Fibroblast of skin of left biceps (primary cell): ENCODE measurements around the gene TSHZ2.

Source experiments
- DNase-seq, 2 experiments: peaks; one replicate each; pipeline ENCODE4 v3.0.0-alpha.2; 2013; ENCODE audit warnings: low read depth in 2 of 2

The TSHZ2 gene

DNA sequence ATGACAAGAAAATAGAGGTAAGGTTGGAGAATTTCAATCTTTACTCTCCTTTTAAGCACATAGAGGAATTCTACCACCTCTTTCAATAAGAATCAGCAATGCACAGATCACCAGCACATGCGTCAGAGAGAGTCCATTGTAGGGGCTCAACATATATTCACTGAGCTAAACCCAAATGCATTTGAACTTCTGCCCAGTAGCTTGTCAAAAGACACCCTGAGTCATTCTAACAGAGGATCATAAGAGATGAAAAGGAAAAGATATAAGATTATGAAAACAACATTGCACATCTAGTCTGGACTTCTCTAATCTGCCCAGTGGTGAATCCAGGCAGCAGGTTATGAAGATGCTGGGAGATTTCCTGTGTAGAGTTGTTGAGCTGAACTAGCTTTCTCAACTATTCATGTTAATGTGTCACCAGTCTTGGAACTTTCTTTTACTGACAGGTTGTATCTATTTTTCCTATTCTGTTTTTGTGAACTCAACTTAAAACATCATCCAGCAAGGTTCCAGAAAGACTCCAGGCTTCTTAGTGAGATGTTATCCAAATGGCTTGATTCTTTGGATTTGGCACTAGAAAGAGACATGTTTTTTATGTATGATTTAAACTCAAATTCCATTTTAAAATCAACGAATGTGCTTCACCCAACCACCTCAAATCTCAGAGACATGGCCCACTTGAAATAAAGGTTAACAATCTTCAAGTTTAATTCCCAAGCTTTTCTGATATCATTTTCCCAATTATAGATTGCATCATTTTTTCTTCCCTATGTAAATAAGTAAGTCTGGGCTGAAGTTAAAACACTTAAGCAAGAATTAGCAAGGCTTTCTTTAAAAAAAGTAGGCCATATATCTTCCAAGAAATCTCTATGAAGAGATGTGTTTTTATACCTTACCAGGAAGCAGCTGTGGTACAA, 89.3 kb downstream of the TSHZ2 start:
- no peak for DNase-seq

DNA sequence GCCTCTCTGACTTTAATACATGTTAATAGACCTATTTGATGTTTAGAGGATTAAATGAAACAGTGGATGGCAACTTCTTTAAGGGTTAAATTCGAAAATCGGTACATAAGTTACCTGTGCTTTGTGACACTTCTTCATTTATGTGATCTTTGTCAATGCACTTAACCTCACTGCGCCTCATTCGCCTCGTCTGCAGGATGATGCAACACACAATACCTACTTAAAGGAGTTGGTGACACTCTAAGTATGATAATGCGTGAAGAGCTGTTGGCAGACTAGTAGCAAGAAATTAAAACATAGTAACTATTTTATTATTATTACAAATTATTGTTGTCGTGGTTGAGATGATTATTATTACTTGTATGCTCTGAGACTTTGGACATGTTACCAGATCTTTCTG, 92.8 kb downstream of the TSHZ2 start:
- DNase-seq = no peak

DNA sequence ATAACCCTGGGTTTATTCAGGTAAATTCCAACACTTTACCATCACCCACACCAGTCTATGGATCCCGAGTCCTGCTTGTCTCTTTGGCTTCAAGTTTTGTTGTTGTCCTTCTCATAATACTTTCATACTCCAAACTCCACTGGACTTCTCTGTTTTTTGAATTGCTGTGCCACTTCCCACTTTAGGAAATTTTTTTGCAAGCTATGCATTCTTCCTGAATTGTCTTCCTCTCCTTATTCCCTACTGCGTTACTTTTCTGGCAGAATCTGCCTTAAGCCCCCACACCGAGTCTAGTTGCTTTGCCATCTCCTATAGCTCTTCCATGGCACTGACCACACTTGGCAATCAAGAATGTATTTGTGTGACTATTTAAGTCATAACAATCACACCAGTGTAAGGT, 96.1 kb downstream of the TSHZ2 start:
- DNase-seq = no peak

DNA sequence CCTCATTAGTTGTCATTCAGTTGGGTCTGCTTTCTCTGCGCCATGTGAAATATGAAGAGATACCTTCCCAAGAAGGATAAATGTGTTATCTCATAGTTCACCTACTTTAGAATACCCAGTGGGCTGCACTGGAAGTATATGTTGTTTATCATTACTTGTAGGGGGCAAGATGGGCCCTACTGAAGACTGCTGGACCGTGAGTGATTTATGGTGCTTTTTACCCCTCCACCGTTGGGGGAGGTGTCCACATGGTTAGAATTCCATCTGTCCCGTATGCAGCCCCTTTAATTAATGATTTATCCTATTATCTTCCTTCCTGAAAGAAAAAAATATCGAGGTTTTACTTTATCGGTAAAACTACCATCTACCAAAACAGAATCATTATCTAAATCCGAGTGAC, 97.0 kb downstream of the TSHZ2 start:
- DNase-seq = no peak

DNA sequence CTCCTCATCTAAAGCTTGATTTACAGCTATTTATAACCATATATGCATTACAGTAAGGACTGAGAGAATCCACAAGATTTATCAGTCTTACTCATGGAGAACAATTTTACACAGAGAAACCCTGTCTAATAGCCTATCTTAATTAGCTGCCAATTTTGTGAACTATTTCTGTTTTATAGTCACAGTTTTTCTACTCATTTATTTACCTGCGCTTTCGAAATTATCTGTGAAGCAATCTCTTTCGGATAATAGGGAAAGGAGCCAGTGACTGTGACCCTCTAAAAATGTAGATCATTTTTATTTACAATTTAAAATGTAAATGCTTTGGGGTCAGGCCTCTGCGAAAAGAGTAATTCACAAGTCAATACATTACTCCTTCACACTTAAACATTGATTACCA, 98.1 kb downstream of the TSHZ2 start:
- DNase-seq = no peak

DNA sequence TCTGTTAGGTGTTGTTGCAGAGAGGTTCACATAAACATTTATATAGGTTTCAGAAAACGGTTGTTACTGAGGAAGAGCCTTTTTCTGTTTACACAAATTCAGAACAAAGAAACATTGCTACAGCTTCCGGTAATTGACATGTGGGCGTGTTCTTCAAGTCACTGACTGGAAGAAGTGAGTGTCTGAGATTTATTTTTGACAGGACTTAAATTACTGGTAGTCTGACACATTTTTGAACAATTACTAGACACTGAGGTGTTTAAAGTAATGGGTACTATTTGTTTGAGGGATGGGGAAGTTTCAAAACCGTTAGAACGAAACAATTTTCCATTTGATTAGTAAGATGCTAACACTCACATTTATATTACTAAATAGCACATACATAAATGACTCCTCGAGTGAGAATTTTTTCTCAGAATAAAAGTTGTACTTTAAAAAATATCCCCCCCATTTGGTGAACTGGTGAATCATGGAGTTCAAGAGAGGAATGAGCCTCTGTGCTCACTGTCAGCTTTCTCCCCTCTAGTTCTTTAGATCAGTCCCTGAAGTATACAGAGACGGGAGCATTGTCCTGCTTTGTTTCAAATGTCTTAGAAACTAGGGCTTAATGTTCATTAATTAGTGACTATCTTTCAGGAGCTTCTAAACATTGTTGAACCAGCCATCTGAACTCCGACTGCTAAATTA, 98.7 kb downstream of the TSHZ2 start:
- DNase-seq = no peak

DNA sequence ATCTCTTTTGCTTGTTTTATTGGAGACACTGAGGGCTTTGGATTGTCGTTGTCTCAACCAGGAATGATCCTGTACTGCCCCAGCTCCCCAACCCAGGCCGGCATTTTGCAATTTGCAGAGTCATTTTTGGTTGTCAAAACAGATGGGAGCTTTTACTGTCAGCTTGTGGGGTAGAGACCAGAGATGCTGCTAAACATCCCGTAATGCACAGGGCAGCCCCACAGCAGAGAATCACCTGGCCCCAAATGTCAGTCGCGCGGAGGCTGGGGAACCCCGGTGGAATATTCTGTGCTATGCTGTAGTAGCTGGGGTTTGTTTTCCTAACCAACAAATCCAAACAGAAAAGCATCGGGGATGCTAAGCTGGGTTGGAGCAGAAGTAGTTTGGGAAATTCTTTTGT, 99.7 kb downstream of the TSHZ2 start:
- DNase-seq = no peak

DNA sequence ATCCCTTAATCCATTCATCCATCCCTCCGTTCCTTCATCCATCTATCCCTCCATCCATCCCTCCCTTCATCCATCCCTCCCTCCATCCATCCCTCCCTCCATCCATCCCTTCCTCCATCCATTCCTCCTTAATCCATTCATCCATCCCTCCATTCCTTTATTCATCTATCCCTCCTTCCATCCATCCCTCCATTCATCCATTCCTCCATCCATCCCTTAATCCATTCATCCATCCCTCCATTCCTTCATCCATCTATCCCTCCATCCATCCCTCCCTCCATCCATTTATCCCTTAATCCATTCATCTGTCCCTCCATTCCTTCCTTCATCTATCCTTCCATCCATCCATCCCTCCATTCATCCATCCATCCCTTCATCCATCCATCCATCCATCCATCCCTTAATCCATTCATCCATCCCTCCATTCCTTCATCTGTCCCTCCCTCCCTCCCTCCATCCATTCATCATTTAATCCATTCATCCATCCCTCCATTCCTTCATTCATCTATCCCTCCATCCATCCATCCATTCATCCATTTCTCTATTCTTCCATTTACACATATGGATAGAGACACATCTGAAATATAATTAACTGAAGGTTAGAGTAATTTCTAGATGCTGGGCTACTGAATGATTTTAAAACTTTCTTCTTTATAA, 100.9 kb downstream of the TSHZ2 start:
- DNase-seq = no peak

DNA sequence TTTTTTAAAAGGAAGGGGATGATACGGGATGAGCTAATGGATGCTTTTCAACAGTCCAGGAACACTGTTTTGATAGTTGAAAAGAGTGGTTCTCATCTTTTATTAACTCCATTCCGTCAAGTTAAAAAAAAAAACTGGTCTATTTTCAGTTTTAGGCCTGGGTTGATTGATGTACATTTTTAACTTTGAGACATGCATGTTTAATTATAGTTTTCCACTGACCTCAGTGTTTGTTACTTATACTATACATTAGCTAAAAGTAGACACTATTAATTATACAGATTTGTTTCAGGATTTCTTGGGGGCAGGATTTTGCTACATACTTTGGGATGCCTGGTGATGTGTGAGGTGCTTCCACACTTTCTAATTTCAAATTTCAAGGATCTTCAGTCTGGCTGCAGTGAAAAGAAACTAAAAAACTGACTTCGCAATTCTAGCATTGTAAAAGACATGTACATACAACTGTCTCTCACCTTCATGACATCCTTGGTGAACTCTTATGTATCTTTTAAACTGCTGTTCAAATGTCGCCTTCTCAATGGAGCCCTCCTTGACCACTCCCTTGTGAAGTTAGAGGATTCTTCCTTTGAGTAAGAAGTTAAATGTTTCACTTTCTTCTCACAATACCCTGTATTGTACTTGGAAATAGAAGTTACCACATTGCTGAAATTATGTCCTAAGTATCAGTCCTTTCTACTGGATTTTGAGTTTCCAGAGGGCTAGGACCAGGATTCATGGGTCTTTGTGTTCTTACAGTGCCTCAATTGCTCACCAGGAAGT, 101.7 kb downstream of the TSHZ2 start:
- peak in 1 of 2 experiments; percentile 51 for DNase-seq

DNA sequence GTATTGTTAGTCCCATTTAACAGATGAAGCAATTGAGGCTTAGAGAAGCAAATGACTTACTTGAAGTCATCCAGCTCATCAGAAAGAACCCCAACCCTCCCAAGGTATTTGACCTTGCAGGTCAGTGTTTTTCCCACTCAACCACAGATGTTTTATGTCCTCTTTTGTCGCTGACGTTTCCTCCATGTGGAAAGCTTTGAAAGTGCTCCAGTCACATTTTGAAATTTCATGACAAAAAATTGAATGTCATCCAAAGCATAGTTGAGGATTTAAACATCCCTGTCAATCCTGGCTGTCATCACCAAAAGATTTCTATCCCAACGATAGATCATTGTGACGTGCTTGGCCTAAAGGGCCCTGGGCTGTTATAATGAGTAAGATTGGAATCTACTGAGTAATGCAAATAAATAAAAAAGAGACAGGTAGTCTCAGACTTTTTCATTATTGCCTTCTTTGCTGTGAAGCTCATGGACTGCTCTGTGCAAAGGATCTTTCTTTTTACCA, 102.7 kb downstream of the TSHZ2 start:
- peak; percentile 96 to 97 for DNase-seq

DNA sequence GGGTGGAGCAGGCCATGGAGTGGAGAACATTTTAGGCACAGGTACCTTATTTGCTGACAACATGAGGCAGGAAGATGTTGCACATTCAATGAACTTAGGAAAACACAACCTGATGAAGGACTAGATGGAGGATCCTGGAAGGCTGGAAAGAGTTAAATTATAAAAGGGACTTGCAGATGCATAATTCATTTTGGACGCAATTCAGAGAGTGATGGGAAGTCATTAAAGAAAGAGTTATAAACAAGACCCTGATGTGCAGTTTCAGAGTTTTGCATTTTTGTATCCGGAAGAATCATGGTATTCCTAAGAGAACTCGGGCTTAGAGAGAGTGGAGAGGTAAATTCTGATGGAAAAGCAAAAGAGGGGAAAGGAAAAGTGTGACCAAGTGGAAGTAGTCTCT, 104.5 kb downstream of the TSHZ2 start:
- no peak for DNase-seq

DNA sequence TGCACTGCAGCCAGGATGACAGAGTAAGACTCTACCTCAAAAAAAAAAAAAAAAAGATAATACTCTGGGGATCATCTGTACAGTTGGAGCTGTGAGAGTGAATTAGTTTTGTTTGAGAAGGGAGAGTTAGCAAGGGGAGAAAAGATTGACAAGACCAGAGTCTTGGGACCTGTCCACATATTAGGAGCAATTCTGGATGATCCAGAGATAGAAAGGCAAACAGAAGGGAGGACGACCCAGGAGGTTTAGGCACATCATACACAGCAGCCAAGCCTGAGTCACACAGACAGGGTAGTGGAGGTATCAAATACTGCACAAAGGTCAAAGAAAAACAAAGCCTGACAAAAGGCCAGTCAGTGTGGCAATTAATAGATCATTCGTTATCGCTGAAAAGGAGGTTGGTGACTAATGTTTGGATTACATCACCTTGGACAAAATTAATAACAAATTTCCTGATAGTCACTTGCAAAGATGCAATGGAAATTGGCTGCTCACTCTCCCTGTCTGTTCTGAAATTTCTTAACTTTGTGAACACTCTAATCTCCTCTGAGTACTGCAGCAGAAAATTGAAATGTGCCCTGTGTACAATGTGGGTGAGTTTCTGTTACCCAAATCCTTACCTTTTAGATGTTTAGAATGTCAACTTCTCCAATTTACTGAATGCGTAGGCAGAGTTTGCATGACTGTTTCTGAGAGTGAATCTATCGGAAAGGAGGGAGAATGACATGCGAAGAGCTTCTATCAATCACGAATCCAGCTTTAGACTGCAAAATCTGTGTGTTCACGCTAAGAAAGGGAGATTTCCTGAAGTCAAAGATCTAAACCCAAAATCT, 105.4 kb downstream of the TSHZ2 start:
- peak; percentile 62 to 74 for DNase-seq

DNA sequence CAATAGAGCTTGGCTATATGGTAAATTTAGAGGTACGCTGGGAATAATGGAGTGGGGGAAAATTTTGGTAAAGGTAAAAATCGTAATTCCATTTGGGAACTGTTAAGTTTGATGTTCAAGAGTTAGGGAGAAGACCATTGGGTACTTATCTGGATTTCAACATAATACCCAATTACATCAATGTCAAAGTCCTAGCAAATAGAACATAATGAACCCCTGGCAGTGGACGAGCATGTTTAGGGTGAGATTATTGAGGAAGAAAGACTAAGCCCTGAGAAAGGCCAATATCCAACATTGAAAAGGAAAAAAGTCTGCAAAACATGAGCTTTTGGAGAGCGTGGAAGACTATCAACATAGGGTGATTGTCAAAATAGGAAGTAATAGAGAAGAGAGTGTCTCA, 106.6 kb downstream of the TSHZ2 start:
- no peak for DNase-seq

DNA sequence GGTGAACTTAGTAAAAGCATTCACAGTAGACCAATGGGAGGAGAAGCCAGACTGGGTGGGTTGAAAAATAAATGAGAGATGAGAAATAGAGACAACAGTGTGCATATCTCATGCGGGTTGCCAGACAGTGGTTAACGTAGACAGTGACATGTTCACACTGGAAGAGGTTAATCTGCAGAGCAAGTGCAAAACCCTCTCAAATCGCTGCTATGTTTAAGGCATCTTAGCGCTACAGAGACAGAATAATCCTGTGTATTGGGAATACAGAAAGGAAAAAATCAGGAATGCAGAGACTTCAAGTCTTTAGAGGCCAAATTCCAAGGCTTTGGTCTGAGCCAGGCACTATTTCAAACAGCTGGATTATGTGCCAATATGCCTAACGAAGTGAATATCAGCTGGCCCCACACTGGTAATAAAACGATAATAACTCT, 107.1 kb downstream of the TSHZ2 start:
- no peak for DNase-seq

DNA sequence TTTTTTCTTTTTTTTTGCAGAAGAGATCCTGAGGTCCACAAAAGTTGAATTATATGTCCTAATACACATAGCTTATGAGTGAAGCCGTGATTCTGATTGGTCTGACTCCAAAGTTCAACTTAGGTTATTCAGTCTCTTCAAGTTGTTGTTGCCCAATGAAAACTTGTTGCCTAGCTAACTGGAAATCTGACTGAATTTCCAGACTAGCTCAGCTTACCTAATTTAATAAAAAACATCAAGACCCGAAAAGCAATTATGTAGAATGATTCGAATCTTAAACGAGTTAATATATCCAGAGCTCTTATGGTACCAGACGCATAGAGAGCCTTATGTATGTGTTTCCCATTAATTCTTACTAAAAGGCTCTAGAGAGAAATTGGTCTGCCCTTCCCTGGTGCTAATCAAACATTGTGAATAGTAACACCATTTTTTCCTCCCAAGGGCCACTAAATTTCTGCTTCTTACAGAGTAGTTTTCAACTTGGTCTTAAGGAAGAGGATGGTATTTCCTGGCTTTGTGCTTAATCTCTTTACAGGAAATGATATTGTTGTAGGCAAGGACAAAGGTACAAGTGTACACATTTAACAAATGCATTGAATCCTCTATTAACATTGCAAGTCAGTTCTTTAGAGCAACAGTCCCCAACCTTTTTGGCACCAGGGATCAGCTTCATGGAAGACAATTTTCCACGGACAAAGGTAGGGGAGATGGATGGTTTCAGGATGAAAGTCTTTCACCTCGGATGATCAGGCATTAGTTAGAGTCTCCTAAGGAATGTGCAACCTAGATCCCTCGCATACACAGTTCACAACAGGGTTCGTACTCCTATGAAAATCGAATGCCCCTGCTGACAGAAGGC, 107.9 kb downstream of the TSHZ2 start:
- DNase-seq = no peak

DNA sequence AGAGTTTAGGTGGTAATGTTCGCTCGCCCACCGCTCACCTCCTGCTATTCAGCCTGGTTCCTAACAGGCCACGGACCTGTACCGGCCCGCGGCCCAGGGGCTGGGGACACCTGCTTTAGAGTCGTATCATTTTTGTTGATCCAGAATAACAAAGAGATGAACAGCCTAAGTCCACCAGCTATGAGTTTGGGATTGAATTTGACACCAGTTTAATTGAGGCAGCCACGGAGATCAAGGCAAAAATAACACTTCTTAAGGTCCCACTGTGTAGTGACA, 108.5 kb downstream of the TSHZ2 start:
- DNase-seq = no peak

DNA sequence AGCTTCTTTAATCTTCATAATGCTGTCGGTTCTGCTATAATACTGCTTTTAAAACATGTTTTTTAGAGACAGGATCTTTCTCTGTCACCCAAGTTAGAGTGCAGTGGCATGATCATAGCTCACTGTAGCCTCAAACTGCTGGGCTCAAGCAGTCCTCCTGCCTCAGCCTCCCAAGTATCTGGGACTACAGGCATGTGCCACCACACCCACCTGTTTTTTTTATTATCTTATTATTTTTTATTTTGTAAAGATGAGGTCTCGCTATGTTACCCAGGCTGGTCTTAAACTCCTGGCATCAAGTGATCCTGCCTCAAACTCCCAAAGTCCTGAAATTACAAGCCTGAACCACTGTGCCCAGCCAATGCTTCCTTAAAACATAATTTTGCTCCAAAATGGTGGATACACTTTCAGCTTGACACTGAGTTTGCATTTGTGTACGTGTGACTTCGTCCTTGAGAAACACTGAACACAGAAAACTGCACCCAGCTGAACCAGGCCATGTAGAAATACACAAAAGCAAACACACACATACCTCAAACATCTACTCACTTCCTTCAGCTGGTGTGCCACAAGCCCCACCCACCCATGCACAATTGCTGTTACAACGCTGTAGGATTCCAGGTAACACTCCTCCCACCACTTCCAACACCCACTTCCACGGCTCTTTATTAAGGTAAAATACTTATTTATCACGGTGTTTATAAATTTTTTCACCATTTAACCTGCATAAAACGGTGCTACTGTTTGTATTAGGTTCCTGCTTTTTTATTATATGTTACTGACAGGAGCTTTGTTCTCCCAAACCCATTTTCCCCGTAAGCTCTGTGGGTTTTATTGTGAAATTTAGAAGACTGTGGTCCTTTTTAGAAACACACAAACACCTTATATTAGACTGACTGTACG, 109.1 kb downstream of the TSHZ2 start:
- DNase-seq = no peak

DNA sequence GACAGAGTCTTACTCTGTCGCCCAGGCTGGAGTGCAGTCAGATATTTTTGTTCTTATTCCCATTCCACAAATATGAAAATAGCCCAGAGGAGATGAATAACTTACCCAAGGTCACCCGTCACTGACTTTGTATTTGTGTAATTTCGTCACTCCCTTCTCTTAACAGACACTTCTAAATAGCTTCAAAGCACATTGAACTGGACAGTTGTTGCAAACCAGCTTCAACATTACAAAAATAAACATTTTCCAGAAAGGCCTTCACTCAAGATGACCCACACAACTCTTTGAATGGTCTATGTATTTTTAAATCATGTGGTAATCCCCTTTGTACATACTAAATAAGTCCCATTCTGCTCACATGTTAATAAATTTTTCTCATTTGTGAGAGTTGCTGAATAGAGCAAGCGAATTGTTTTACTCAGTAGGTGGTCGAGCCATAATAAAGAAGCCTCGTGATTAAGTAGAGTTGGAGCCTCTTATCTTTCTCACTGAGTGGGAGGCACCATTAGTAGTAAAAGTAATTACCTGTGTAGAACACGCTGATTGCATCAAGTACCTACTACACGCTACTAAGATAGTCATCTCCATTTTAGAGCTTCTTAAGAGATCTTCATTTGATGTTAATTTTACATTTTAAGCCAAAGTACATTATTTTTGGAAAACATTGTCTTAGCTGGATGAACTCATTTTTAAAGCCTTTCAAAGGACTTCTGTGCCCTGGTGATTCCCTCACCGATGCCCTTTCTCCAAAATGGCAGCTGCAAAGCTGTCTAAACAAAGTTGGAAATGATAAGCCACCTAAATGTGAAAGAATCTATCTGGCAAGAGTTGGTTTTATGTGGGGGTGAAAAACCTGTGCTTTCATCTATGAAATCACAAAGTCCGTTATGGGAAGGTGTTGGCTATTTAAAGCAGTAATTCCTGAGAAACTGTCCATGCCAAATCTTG, 110.0 kb downstream of the TSHZ2 start:
- no peak for DNase-seq
